WTC11 (cell line): ENCODE results near the gene RPL29. TPM values are rescaled to one million over a fixed set of nuclear protein-coding genes. Genes with fewer than 3 reads are reported as not detected.
"Not testable (repeated sequence)": the region's sequence is repeated elsewhere in the genome, so short reads cannot be mapped to it uniquely, and the experiment has no call there.

ENCODE experiments used
- ATAC-seq: fragments of 200-7000 bp; cut with Tn5 transposase; 2 replicates; pipeline ENCODE4 v1.10.0; 2021; ENCODE audit warnings: mild to moderate bottlenecking, moderate library complexity
- CTCF ChIA-PET: fragments of 300-600 bp; sonication (Branson Sonifier 250); formaldehyde crosslinking; loops from one replicate; lab custom pipeline; 2021; ENCODE audit warnings: antibody characterized with exemption; lab: Charles Lee
- POLR2A ChIA-PET: fragments of 350-600 bp; sonication (Branson Sonifier 250); formaldehyde crosslinking; loops from one replicate; lab custom pipeline; 2021; ENCODE audit warnings: antibody characterized with exemption; lab: Charles Lee
- DNase-seq: peaks from one replicate; pipeline ENCODE4 v3.0.0; 2021; ENCODE audit warnings: low spot score
- H3K27ac Mint-ChIP-seq: 2 replicates; pipeline ENCODE4 v1.8.0; 2021; ENCODE audit warnings: mixed read lengths
- H3K27me3 Mint-ChIP-seq: 2 replicates; pipeline ENCODE4 v1.8.0; 2021; ENCODE audit warnings: low read depth, mild to moderate bottlenecking, moderate library complexity, mixed read lengths
- H3K36me3 Mint-ChIP-seq: 2 replicates; pipeline ENCODE4 v1.8.0; 2021; ENCODE audit warnings: mixed read lengths
- H3K4me1 Mint-ChIP-seq: 2 replicates; pipeline ENCODE4 v1.8.0; 2022; ENCODE audit warnings: mixed read lengths
- H3K4me3 Mint-ChIP-seq: 2 replicates; pipeline ENCODE4 v1.8.0; 2021; ENCODE audit warnings: mild to moderate bottlenecking, moderate library complexity, mixed read lengths
- H3K9me3 Mint-ChIP-seq: 2 replicates; pipeline ENCODE4 v1.8.0; 2021; ENCODE audit warnings: mixed read lengths
- EMX1 ChIP-seq: fragments of 250-450 bp; sonication (Bioruptor Pico); IDR thresholded peaks from 2 replicates; pipeline ENCODE4 v1.8.0; 2021; ENCODE audit warnings: mild to moderate bottlenecking
- ESRRA ChIP-seq: sonication (generic); formaldehyde crosslinking; IDR thresholded peaks from 2 replicates; pipeline ENCODE4 v1.8.1; 2022; ENCODE audit warnings: mild to moderate bottlenecking, missing genetic modification reagents, borderline replicate concordance
- FOXP1 ChIP-seq: sonication (generic); formaldehyde crosslinking; IDR thresholded peaks from 2 replicates; pipeline ENCODE4 v1.8.0; 2022; ENCODE audit warnings: missing genetic modification reagents, mild to moderate bottlenecking, moderate library complexity, borderline replicate concordance
- JAZF1 ChIP-seq: fragments of 250-450 bp; sonication (Bioruptor Pico); IDR thresholded peaks from 2 replicates; pipeline ENCODE4 v1.9.0; 2021; ENCODE audit warnings: moderate library complexity, mild to moderate bottlenecking, inconsistent platforms
- KAT7 ChIP-seq: sonication (generic); formaldehyde crosslinking; IDR thresholded peaks from 2 replicates; pipeline ENCODE4 v1.8.1; 2023; ENCODE audit warnings: missing genetic modification reagents, mild to moderate bottlenecking, borderline replicate concordance
- MYBL2 ChIP-seq: sonication (generic); formaldehyde crosslinking; IDR thresholded peaks from 2 replicates; pipeline ENCODE4 v1.8.1; 2023; ENCODE audit warnings: mild to moderate bottlenecking, moderate library complexity, missing genetic modification reagents
- NFATC4 ChIP-seq: fragments of 250-450 bp; sonication (Bioruptor Pico); IDR thresholded peaks from 2 replicates; pipeline ENCODE4 v1.9.0; 2021; ENCODE audit warnings: mild to moderate bottlenecking
- NR3C1 ChIP-seq: sonication (generic); formaldehyde crosslinking; conservative IDR thresholded peaks from 2 replicates; pipeline ENCODE4 v1.8.1; 2023; ENCODE audit warnings: low read depth, mild to moderate bottlenecking, missing genetic modification reagents
- PRRX2 ChIP-seq: fragments of 250-450 bp; sonication (Bioruptor Pico); IDR thresholded peaks from 2 replicates; pipeline ENCODE4 v1.8.0; 2021; ENCODE audit warnings: mild to moderate bottlenecking
- SMAD4 ChIP-seq: sonication (generic); formaldehyde crosslinking; IDR thresholded peaks from 2 replicates; pipeline ENCODE4 v1.8.0; 2022; ENCODE audit warnings: mild to moderate bottlenecking, missing genetic modification reagents
- TEAD1 ChIP-seq: sonication (generic); formaldehyde crosslinking; IDR thresholded peaks from 2 replicates; pipeline ENCODE4 v1.8.0; 2022; ENCODE audit warnings: mild to moderate bottlenecking, missing genetic modification reagents
- ZNF416 ChIP-seq: fragments of 250-450 bp; sonication (Bioruptor Pico); IDR thresholded peaks from 2 replicates; pipeline ENCODE4 v1.9.0; 2021; ENCODE audit warnings: mild to moderate bottlenecking, inconsistent platforms
- ZNF671 ChIP-seq: fragments of 250-450 bp; sonication (Bioruptor Pico); IDR thresholded peaks from 2 replicates; pipeline ENCODE4 v1.8.0; 2021; ENCODE audit warnings: mild to moderate bottlenecking
- total RNA-seq: library from RNA; stranded (reverse); gene quantifications from 3 replicates; pipeline ENCODE4 v1.2.3, GENCODE V29; 2021
- TF ChIP-seq, protein P1 (sequence below): fragments of 250-450 bp; sonication (Bioruptor Pico); IDR thresholded peaks from 2 replicates; pipeline ENCODE4 v2.1.2; 2022; ENCODE audit warnings: mild to moderate bottlenecking, moderate library complexity
- TF ChIP-seq, protein P2 (sequence below): fragments of 250-450 bp; sonication (Bioruptor Pico); IDR thresholded peaks from 2 replicates; pipeline ENCODE4 v1.9.0; 2021; ENCODE audit warnings: mild to moderate bottlenecking
- TF ChIP-seq, protein P3 (sequence below): sonication (generic); formaldehyde crosslinking; IDR thresholded peaks from 2 replicates; pipeline ENCODE4 v1.8.1; 2022; ENCODE audit warnings: mild to moderate bottlenecking, missing genetic modification reagents, moderate library complexity, borderline replicate concordance
- TF ChIP-seq, protein P4 (sequence below): fragments of 250-450 bp; sonication (Bioruptor Pico); IDR thresholded peaks from 2 replicates; pipeline ENCODE4 v1.8.0; 2021; ENCODE audit warnings: mild to moderate bottlenecking
- TF ChIP-seq, protein P5 (sequence below): fragments of 250-450 bp; sonication (Bioruptor Pico); IDR thresholded peaks from 2 replicates; pipeline ENCODE4 v1.9.0; 2021; ENCODE audit warnings: mild to moderate bottlenecking, borderline replicate concordance
- TF ChIP-seq, protein P6 (sequence below): sonication (generic); formaldehyde crosslinking; conservative IDR thresholded peaks from 2 replicates; pipeline ENCODE4 v1.8.1; 2022; ENCODE audit warnings: mild to moderate bottlenecking, missing genetic modification reagents

The RPL29 gene
- total RNA-seq, 1 experiment from 2014 or later, result 1,343 TPM

DNA sequence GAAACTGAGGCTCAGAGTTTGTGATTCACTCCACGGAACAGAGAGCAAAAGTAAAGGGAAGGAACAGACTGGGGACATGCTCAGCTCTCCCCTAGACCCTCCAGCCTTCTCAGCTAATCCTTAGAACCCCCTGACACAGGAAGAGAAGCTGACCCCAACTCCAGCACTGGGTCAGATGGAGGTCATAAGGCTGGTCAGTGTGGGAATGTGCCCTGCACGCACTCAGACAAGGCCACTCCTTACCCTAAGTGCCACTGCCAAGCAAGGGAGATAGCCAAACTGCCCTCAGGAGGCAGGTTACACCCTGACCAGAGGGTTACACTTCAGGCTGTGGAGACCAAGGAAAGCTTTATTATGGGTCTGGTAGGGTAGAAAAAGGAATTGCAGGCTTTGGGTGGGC, 1.2 kb downstream of the RPL29 start (continued):
- TF ChIP-seq, protein P1, sequence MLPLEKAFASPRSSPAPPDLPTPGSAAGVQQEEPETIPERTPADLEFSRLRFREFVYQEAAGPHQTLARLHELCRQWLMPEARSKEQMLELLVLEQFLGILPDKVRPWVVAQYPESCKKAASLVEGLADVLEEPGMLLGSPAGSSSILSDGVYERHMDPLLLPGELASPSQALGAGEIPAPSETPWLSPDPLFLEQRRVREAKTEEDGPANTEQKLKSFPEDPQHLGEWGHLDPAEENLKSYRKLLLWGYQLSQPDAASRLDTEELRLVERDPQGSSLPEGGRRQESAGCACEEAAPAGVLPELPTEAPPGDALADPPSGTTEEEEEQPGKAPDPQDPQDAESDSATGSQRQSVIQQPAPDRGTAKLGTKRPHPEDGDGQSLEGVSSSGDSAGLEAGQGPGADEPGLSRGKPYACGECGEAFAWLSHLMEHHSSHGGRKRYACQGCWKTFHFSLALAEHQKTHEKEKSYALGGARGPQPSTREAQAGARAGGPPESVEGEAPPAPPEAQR, result no peak
- no peak for TF ChIP-seq JAZF1
- no peak for TF ChIP-seq SMAD4
- no peak for TF ChIP-seq NR3C1 (CRISPR knock-in tag)
- TF ChIP-seq KAT7 (CRISPR knock-in tag), result no peak
- no peak for TF ChIP-seq ESRRA

DNA sequence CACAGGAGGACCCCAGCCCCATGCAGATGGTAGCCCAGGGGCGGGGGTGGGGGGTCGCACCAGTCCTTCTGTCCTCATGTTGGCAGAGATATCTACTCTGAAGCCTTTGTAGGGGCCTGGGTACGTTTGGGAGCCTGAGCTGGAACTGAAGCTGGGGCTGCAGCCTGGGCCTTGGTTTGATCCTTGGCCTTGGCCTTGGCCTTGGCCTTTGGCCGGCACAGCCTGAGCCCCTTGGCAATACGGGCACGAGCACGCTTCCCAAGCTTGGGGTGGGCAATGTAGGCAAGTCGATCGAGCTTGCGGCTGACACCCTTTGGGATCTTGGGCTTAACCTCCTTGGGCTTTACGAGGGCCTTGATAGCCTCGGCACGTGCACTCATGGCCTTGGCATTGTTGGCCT, 2.0 kb downstream of the RPL29 start:
- Mint-ChIP-seq H3K4me1 (peaks cover 38% of the 10 kb centered on the region), H3K27ac (peak overlapping the region; percentile 83), H3K4me3 (peak overlapping the region; percentile 99), H3K36me3 (peaks cover 46% of the 10 kb centered on the region)
- H3K9me3 Mint-ChIP-seq, POLR2A ChIA-PET, DNase-seq, H3K27me3 Mint-ChIP-seq, ATAC-seq: not testable (repeated sequence)
- CTCF ChIA-PET, result interaction anchor here (4.2 kb wide), 1 partner anchor 11 kb away, joined by 31 read pairs; the partner anchor contains the start of gene ACY1

DNA sequence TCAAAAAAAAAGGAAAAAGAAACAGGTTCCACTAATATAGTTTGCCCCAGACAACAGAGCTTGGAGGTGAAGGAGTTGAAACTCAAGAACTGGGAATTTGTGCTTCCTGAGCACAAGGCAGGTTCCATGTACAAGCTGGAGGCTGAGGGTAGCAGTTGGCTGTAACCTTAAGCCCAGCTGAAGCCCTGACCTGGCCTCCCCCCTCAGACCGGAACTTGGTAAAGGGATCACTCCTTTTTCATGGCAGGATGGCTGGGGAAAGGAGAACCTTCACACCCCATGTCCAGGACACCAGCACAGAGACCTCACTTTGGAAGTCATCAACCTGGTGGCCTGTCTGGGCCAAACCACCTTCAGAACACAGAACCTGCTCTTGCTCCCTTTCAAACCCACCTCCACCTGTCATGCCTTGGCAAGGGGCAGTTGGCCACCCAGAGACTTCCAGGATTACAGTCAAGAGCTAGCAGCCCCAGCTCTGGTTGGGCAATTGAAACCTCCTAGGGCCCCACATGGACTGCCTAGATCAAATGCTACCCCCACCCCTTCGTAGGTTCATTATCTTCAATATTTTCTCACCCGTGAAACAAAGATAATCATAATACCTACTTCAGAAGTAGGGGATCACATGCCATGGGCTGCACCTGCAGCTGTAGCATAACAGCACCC, 3.5 kb downstream of the RPL29 start:
- Mint-ChIP-seq H3K36me3 (peaks cover 46% of the 10 kb centered on the region), H3K27ac (peak overlapping the region; percentile 84), H3K9me3 (0 out of 2 replicates have a peak, but pooled peaks cover 2% of the 10 kb centered on the region), H3K4me1 (peaks cover 33% of the 10 kb centered on the region), H3K27me3 (no peaks in the 10 kb centered on the region)
- TF ChIP-seq MYBL2 (CRISPR knock-in tag), result no peak
- TF ChIP-seq, protein P2, sequence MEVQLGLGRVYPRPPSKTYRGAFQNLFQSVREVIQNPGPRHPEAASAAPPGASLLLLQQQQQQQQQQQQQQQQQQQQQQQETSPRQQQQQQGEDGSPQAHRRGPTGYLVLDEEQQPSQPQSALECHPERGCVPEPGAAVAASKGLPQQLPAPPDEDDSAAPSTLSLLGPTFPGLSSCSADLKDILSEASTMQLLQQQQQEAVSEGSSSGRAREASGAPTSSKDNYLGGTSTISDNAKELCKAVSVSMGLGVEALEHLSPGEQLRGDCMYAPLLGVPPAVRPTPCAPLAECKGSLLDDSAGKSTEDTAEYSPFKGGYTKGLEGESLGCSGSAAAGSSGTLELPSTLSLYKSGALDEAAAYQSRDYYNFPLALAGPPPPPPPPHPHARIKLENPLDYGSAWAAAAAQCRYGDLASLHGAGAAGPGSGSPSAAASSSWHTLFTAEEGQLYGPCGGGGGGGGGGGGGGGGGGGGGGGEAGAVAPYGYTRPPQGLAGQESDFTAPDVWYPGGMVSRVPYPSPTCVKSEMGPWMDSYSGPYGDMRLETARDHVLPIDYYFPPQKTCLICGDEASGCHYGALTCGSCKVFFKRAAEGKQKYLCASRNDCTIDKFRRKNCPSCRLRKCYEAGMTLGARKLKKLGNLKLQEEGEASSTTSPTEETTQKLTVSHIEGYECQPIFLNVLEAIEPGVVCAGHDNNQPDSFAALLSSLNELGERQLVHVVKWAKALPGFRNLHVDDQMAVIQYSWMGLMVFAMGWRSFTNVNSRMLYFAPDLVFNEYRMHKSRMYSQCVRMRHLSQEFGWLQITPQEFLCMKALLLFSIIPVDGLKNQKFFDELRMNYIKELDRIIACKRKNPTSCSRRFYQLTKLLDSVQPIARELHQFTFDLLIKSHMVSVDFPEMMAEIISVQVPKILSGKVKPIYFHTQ (CRISPR knock-in tag), result 0 out of 2 replicates have a peak, but pooled peaks have one; percentile 35
- TF ChIP-seq ZNF416 (CRISPR knock-in tag), result peak; percentile 53; the same call in 1 of the 2 replicates
- TF ChIP-seq FOXP1 (CRISPR knock-in tag), result no peak
- TF ChIP-seq, protein P3, sequence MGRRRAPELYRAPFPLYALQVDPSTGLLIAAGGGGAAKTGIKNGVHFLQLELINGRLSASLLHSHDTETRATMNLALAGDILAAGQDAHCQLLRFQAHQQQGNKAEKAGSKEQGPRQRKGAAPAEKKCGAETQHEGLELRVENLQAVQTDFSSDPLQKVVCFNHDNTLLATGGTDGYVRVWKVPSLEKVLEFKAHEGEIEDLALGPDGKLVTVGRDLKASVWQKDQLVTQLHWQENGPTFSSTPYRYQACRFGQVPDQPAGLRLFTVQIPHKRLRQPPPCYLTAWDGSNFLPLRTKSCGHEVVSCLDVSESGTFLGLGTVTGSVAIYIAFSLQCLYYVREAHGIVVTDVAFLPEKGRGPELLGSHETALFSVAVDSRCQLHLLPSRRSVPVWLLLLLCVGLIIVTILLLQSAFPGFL (CRISPR knock-in tag), result no peak
- TF ChIP-seq, protein P4, sequence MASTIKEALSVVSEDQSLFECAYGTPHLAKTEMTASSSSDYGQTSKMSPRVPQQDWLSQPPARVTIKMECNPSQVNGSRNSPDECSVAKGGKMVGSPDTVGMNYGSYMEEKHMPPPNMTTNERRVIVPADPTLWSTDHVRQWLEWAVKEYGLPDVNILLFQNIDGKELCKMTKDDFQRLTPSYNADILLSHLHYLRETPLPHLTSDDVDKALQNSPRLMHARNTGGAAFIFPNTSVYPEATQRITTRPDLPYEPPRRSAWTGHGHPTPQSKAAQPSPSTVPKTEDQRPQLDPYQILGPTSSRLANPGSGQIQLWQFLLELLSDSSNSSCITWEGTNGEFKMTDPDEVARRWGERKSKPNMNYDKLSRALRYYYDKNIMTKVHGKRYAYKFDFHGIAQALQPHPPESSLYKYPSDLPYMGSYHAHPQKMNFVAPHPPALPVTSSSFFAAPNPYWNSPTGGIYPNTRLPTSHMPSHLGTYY, result 0 out of 2 replicates have a peak, but pooled peaks have one; percentile 16
- TF ChIP-seq, protein P5, sequence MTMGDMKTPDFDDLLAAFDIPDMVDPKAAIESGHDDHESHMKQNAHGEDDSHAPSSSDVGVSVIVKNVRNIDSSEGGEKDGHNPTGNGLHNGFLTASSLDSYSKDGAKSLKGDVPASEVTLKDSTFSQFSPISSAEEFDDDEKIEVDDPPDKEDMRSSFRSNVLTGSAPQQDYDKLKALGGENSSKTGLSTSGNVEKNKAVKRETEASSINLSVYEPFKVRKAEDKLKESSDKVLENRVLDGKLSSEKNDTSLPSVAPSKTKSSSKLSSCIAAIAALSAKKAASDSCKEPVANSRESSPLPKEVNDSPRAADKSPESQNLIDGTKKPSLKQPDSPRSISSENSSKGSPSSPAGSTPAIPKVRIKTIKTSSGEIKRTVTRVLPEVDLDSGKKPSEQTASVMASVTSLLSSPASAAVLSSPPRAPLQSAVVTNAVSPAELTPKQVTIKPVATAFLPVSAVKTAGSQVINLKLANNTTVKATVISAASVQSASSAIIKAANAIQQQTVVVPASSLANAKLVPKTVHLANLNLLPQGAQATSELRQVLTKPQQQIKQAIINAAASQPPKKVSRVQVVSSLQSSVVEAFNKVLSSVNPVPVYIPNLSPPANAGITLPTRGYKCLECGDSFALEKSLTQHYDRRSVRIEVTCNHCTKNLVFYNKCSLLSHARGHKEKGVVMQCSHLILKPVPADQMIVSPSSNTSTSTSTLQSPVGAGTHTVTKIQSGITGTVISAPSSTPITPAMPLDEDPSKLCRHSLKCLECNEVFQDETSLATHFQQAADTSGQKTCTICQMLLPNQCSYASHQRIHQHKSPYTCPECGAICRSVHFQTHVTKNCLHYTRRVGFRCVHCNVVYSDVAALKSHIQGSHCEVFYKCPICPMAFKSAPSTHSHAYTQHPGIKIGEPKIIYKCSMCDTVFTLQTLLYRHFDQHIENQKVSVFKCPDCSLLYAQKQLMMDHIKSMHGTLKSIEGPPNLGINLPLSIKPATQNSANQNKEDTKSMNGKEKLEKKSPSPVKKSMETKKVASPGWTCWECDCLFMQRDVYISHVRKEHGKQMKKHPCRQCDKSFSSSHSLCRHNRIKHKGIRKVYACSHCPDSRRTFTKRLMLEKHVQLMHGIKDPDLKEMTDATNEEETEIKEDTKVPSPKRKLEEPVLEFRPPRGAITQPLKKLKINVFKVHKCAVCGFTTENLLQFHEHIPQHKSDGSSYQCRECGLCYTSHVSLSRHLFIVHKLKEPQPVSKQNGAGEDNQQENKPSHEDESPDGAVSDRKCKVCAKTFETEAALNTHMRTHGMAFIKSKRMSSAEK (CRISPR knock-in tag), result peak; percentile 39; the same call in 1 of the 2 replicates
- peak; percentile 19; the same call in 1 of the 2 replicates for TF ChIP-seq PRRX2
- peak; percentile 61; the same call in 1 of the 2 replicates for TF ChIP-seq ZNF671 (CRISPR knock-in tag)
- TF ChIP-seq TEAD1, result no peak; the same call in 1 of the 2 replicates
- peak; percentile 90 for TF ChIP-seq EMX1 (CRISPR knock-in tag)
- TF ChIP-seq, protein P6, sequence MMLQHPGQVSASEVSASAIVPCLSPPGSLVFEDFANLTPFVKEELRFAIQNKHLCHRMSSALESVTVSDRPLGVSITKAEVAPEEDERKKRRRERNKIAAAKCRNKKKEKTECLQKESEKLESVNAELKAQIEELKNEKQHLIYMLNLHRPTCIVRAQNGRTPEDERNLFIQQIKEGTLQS (CRISPR knock-in tag), result no peak
- TF ChIP-seq NFATC4 (CRISPR knock-in tag), result peak; percentile 84
- TF ChIP-seq, all 79 proteins: peak for 8
- ATAC-seq, result no peak
- no peak overlapping the region for H3K4me3 Mint-ChIP-seq
- ChIA-PET CTCF (interaction anchor here (0.8 to 4.2 kb wide), 9 partner anchors 10 to 393 kb away, joined by 3 to 31 read pairs (median 4); partner anchors contain the start of genes ABHD14A, ABHD14B, ACY1 and PCBP4), POLR2A (interaction anchor here (1.2 to 2.2 kb wide), 5 partner anchors 9 to 49 kb away, joined by 3 to 6 read pairs (median 4); partner anchors contain the start of genes ACY1 and PCBP4)
- DNase-seq, result no peak
